Chondrocyte (in vitro differentiated cells): Measurements from ENCODE around the gene ST6GALNAC1. TPM values are rescaled to one million over a fixed set of nuclear protein-coding genes. Genes with fewer than 3 reads are reported as not detected.

Experiments
- DNase-seq: peaks from one replicate; pipeline ENCODE4 v3.0.0; 2021; ENCODE audit warnings: mixed read lengths, low spot score
- H3K27ac Mint-ChIP-seq: one replicate; pipeline ENCODE4 v1.8.0; 2021; ENCODE audit warnings: mild to moderate bottlenecking, moderate library complexity, mixed read lengths; ENCODE audit not compliant: unreplicated experiment
- H3K27me3 Mint-ChIP-seq: 2 replicates; pipeline ENCODE4 v1.8.0; 2021; ENCODE audit warnings: low read depth, mixed read lengths
- H3K36me3 Mint-ChIP-seq: 2 replicates; pipeline ENCODE4 v1.8.0; 2021; ENCODE audit warnings: low read depth, mixed read lengths
- H3K4me1 Mint-ChIP-seq: 2 replicates; pipeline ENCODE4 v1.8.0; 2021; ENCODE audit warnings: low read depth, mild to moderate bottlenecking, mixed read lengths
- H3K4me3 Mint-ChIP-seq: one replicate; pipeline ENCODE4 v1.8.0; 2021; ENCODE audit warnings: mild to moderate bottlenecking, moderate library complexity, mixed read lengths; ENCODE audit not compliant: unreplicated experiment
- H3K9me3 Mint-ChIP-seq: 2 replicates; pipeline ENCODE4 v1.8.0; 2021; ENCODE audit warnings: low read depth, mixed read lengths
- CTCF ChIP-seq: fragments of 200-600 bp; sonication (generic); IDR thresholded peaks from 2 replicates; pipeline ENCODE4 v1.5.0; 2021; ENCODE audit warnings: antibody characterized with exemption, mild to moderate bottlenecking, moderate library complexity
- total RNA-seq: library from RNA; stranded (reverse); gene quantifications from 3 replicates; pipeline ENCODE4 v1.2.1, GENCODE V29; 2021

The ST6GALNAC1 gene
- total RNA-seq, 1 donor from 2014 or later: not detected

GRCh38 chr17:76681222-76682137 is 37.9 kb upstream of the ST6GALNAC1 start:
- no peak for DNase-seq
- no peaks in the 10 kb centered on the region for H3K9me3 Mint-ChIP-seq

GRCh38 chr17:76679239-76679638 is 35.7 kb upstream of the ST6GALNAC1 start:
- H3K4me1 Mint-ChIP-seq: peaks cover 26% of the 10 kb centered on the region
- H3K4me3 Mint-ChIP-seq: no peak overlapping the region
- peaks cover 21% of the 10 kb centered on the region for H3K36me3 Mint-ChIP-seq
- no peaks in the 10 kb centered on the region for H3K9me3 Mint-ChIP-seq
- no peak for TF ChIP-seq CTCF
- DNase-seq: no peak
- no peak overlapping the region for H3K27ac Mint-ChIP-seq
- no peaks in the 10 kb centered on the region for H3K27me3 Mint-ChIP-seq

More at GRCh38 chr17:76681222-76682137, 37.9 kb upstream of the ST6GALNAC1 start:
- Mint-ChIP-seq H3K27me3 (no peaks in the 10 kb centered on the region), H3K4me3 (no peak overlapping the region), H3K27ac (peak overlapping the region; percentile 30), H3K36me3 (peaks cover 13% of the 10 kb centered on the region), H3K4me1 (peaks cover 28% of the 10 kb centered on the region)
- peak; percentile 85 for TF ChIP-seq CTCF

GRCh38 chr17:76678330-76678729 is 34.8 kb upstream of the ST6GALNAC1 start:
- DNase-seq: no peak

GRCh38 chr17:76677406-76677805 is 33.8 kb upstream of the ST6GALNAC1 start:
- peaks cover 19% of the 10 kb centered on the region for H3K36me3 Mint-ChIP-seq
- no peaks in the 10 kb centered on the region for H3K27me3 Mint-ChIP-seq
- no peak overlapping the region for H3K27ac Mint-ChIP-seq
- H3K9me3 Mint-ChIP-seq: no peaks in the 10 kb centered on the region
- no peak for DNase-seq
- H3K4me1 Mint-ChIP-seq: peaks cover 18% of the 10 kb centered on the region
- no peak for TF ChIP-seq CTCF
- no peak overlapping the region for H3K4me3 Mint-ChIP-seq

More at GRCh38 chr17:76678330-76678729, 34.8 kb upstream of the ST6GALNAC1 start:
- H3K4me3 Mint-ChIP-seq: no peak overlapping the region
- peaks cover 23% of the 10 kb centered on the region for H3K4me1 Mint-ChIP-seq
- no peaks in the 10 kb centered on the region for H3K27me3 Mint-ChIP-seq
- H3K36me3 Mint-ChIP-seq: peaks cover 19% of the 10 kb centered on the region
- no peaks in the 10 kb centered on the region for H3K9me3 Mint-ChIP-seq
- TF ChIP-seq CTCF: no peak
- no peak overlapping the region for H3K27ac Mint-ChIP-seq

- no peak overlapping the region for H3K4me3 Mint-ChIP-seq
- no peaks in the 10 kb centered on the region for H3K27me3 Mint-ChIP-seq
- peaks cover 15% of the 10 kb centered on the region for H3K4me1 Mint-ChIP-seq
- no peak for DNase-seq
- TF ChIP-seq CTCF: no peak
- H3K36me3 Mint-ChIP-seq: peaks cover 16% of the 10 kb centered on the region
- no peaks in the 10 kb centered on the region for H3K9me3 Mint-ChIP-seq
- H3K27ac Mint-ChIP-seq: no peak overlapping the region
Observed at GRCh38 chr17:76676629-76677028, 33.1 kb upstream of the ST6GALNAC1 start.
